Esophagus squamous epithelium (tissue), 5 donors: ENCODE measurements around the gene TMEM30A. TPM values are rescaled to one million over a fixed set of nuclear protein-coding genes. Genes with fewer than 3 reads are reported as not detected.

Experiments used
- DNase-seq: peaks from one replicate; lab custom pipeline; 2025; lab: John Stamatoyannopoulos, UW
- H3K27ac ChIP-seq, 4 donors: fragments of 200-600 bp; sonication (generic); one replicate each; pipeline ENCODE4 v1.5.1; 2016 to 2019; ENCODE audit warnings: mild to moderate bottlenecking in 1 of 4
- H3K27me3 ChIP-seq, 4 donors: fragments of 200-600 bp; sonication (generic); 1 replicate in 3 of 4; 2 replicates in 1 of 4; pipeline versions ENCODE4 v1.5.1 to v1.6.0; 2017 to 2021; ENCODE audit warnings: antibody characterized with exemption in 1 of 4
- H3K36me3 ChIP-seq, 3 donors: fragments of 200-600 bp; sonication (generic); one replicate each; pipeline ENCODE4 v1.5.1; 2016 to 2019
- H3K4me1 ChIP-seq, 3 donors: fragments of 200-600 bp; sonication (generic); one replicate each; pipeline ENCODE4 v1.5.1; 2017 to 2019
- H3K4me3 ChIP-seq, 4 donors: fragments of 200-600 bp; sonication (generic); 1 replicate in 3 of 4; 2 replicates in 1 of 4; pipeline ENCODE4 v1.5.1; 2016 to 2019; ENCODE audit warnings: mild to moderate bottlenecking in 2 of 4, moderate library complexity in 1 of 4
- H3K9me3 ChIP-seq, 3 donors: fragments of 200-600 bp; sonication (generic); one replicate each; pipeline ENCODE4 v1.5.1; 2016 to 2019
- CTCF ChIP-seq, 6 experiments: fragments of 450-650 bp in 4 of 6; fragments of 200-600 bp in 2 of 6; sonication (generic) in 2 of 6; IDR thresholded peaks; one replicate each; pipeline ENCODE4 v1.5.1; 2016 to 2019; ENCODE audit warnings: antibody characterized with exemption in 6 of 6, mild to moderate bottlenecking in 4 of 6, moderate library complexity in 4 of 6
- POLR2A ChIP-seq, 4 donors: fragments of 450-650 bp; IDR thresholded peaks; one replicate each; pipeline ENCODE4 v1.6.1; 2017; ENCODE audit warnings: antibody characterized with exemption in 4 of 4, mild to moderate bottlenecking in 4 of 4, moderate library complexity in 3 of 4
- WGBS, 2 donors: methylation state at CpG; one replicate each; pipeline ENCODE4 v1.1.5; 2018; 5-methylcytosine and 5-hydroxymethylcytosine counted together
- intact Hi-C: fragments of 100-400 bp; cut with DNase I; formaldehyde crosslinking; loops from one replicate; pipeline ENCODE4 v1.15.0; 2022
- total RNA-seq, 4 donors: library from RNA; depleted of rRNA; stranded (reverse); fragments of >200 nt; gene quantifications; one replicate each; pipeline ENCODE4 v1.1.0, GENCODE V29; 2016
- donor health status: DM: yes; HTN: yes; CAD: no.

TMEM30A gene
- total RNA-seq, 4 donors from 2014 or later: 51.3 to 97.0 (median 72.3) TPM

GRCh38 chr6:75301537-75301936 is 16.9 kb upstream of the TMEM30A start:
- Histone ChIP-seq H3K9me3 (no peaks in the 10 kb centered on the region), H3K4me1 (peaks cover 0 to 25% (median 3%) of the 10 kb centered on the region in 3 donors), H3K27ac (peak overlapping the region in 1 of 4 donors; percentile 34), H3K36me3 (no peaks in the 10 kb centered on the region), H3K27me3 (no peaks in the 10 kb centered on the region), H3K4me3 (no peak overlapping the region)
- TF ChIP-seq CTCF (IDR thresholded peaks at IDR 0.05) (no peak), POLR2A (IDR thresholded peaks at IDR 0.05) (no peak)
- no peak for DNase-seq
- intact Hi-C loops: no loop called here

GRCh38 chr6:75301088-75301487 is 16.5 kb upstream of the TMEM30A start:
- Histone ChIP-seq H3K4me1 (peaks cover 0 to 21% (median 3%) of the 10 kb centered on the region in 3 donors), H3K27ac (peak overlapping the region in 1 of 4 donors; percentile 63), H3K36me3 (no peaks in the 10 kb centered on the region), H3K4me3 (no peak overlapping the region), H3K9me3 (no peaks in the 10 kb centered on the region), H3K27me3 (no peaks in the 10 kb centered on the region)
- no peak for DNase-seq
- intact Hi-C loops: no loop called here
- no peak for TF ChIP-seq POLR2A (IDR thresholded peaks at IDR 0.05)
- TF ChIP-seq CTCF (IDR thresholded peaks at IDR 0.05): no peak
- 90 to 94% methylated on average over 2 of the region's 2 CpGs for WGBS, 2 donors

- Histone ChIP-seq H3K36me3 (no peaks in the 10 kb centered on the region), H3K9me3 (no peaks in the 10 kb centered on the region), H3K4me1 (peaks cover 0 to 17% (median 3%) of the 10 kb centered on the region in 3 donors), H3K4me3 (no peak overlapping the region), H3K27me3 (no peaks in the 10 kb centered on the region), H3K27ac (peak overlapping the region in 2 of 4 donors; percentile 35 to 63)
- intact Hi-C loops: no loop called here
- no peak for DNase-seq
- 0 to 33% methylated on average over 1 of the region's 1 CpG for WGBS, 2 donors
- TF ChIP-seq POLR2A (IDR thresholded peaks at IDR 0.05) (no peak), CTCF (IDR thresholded peaks at IDR 0.05) (no peak)
Observed at GRCh38 chr6:75300531-75300855, 15.9 kb upstream of the TMEM30A start.

- no peak for DNase-seq
- Histone ChIP-seq H3K9me3 (no peaks in the 10 kb centered on the region), H3K27me3 (no peaks in the 10 kb centered on the region), H3K27ac (peak overlapping the region in 3 of 4 donors; percentile 35 to 63 (median 45)), H3K4me3 (no peak overlapping the region), H3K4me1 (peaks cover 0 to 17% (median 3%) of the 10 kb centered on the region in 3 donors), H3K36me3 (no peaks in the 10 kb centered on the region)
- TF ChIP-seq CTCF (IDR thresholded peaks at IDR 0.05) (no peak), POLR2A (IDR thresholded peaks at IDR 0.05) (no peak)
- intact Hi-C loops: loop anchor here (10.0 kb wide), 1 partner anchor 225 kb away; no protein-coding TSS in a partner anchor
- 60 to 62% methylated on average over 2 of the region's 2 CpGs for WGBS, 2 donors
Observed at GRCh38 chr6:75299801-75300530, 15.4 kb upstream of the TMEM30A start.
